ENCODE results near the gene GNAL.
A peak's percentile ranks its signal among the peaks of the same experiment; 100 is the strongest.
"Not testable (repeated sequence)": the region's sequence is repeated elsewhere in the genome, so short reads cannot be mapped to it uniquely, and the experiment has no call there.

The GNAL gene

DNA sequence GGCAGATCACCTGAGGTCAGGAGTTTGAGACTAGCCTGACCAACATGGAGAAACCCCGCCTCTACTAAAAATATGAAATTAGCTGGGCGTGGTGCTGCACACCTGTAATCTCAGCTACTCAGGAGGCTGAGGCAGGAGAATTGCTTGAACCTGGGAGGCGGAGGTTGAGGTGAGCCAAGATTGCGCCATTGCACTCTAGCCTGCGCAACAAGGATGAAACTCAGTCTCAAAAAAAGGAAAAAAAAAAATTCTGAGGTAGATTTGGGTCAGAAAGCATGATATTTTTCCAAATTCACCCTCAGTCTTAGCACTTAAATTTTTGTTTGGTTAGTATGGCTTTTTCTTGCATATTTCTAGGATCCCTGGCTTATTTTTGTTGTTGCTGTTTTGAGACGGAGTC is 165.5 kb downstream of the GNAL start:
- not testable (repeated sequence) for DNase-seq

GRCh38 chr18:11857177-11857887 is 168.3 kb downstream of the GNAL start:
- DNase-seq, result peak; percentile 12

GRCh38 chr18:11859282-11859830 is 170.3 kb downstream of the GNAL start:
- DNase-seq, result no peak

DNA sequence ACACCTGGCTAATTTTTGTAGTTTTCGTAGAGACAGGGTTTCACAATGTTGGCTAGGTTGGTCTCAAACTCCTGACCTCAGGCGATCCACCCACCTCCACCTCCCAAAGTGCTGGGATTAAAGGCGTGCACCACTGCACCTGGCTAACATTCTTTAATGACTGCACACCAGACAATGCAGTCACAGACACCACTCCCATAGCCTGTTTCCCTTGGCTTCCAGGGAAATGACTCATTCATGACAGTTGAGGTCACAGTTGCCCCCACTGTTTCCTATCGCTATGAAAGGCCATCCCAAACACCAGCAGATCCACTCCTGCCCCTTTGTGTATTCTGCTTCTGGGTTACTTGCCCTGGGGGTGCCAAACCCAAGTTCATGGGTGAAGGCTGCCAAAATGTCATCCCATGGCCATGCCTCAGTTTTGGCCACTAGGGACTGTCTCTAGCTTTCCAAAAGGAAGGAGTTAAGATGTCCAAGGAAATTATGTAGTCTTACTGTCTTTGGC is 170.9 kb downstream of the GNAL start:
- DNase-seq, result no peak

GRCh38 chr18:11860594-11861450 is 171.8 kb downstream of the GNAL start:
- no peak for DNase-seq

GRCh38 chr18:11861583-11862288 is 172.7 kb downstream of the GNAL start:
- peak; percentile 18 for DNase-seq

DNA sequence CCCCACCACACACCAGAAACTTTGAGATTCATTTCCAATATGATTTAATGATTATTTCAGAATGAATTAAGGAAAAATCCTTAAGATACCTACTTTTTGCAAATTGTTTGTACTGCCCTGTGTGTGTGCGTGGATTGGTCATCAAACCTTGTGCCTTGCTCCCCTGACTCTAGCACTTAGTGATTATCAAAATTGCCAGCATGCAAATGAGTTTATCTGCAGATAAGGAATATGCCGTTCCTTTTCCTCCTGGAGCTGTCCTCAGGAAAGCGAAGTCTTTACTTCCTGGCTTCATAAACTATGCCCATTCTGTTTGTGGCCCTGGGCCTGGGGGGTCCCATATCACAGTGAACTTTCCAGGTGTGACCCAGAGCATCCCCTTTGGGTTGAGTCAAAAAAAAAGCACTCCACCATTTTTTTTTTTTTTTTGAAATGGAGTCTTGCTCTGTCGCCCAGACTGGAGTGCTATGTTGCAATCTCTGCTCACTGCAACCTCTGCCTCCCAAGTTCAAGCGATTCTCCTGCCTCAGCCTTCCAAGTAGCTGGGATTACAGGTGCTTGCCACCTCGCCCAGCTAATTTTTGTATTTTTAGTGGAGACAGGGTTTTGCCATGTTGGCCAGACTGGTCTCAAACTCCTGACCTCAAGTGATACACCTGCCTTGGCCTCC is 173.5 kb downstream of the GNAL start:
- DNase-seq, result no peak

DNA sequence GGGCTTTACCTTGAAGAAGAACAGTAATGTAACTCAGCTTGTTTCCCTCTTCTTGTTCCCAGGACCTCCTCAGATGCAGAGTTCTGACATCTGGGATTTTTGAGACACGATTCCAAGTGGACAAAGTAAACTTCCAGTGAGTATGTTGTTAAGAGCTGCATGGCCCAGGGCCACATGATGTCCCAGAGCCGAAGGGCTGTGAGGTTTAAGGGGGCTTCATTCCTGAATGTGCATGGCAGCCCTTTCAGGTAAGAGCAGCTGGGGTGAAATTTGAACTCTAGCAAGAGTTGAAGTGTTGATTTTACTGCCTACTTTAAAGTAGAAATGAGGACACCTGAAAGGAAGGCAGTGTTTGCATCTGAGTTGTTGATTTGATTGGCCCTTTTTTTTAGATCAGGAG is 175.4 kb downstream of the GNAL start:
- DNase-seq, result no peak

GRCh38 chr18:11865071-11865470 is 176.0 kb downstream of the GNAL start:
- DNase-seq, result no peak

DNA sequence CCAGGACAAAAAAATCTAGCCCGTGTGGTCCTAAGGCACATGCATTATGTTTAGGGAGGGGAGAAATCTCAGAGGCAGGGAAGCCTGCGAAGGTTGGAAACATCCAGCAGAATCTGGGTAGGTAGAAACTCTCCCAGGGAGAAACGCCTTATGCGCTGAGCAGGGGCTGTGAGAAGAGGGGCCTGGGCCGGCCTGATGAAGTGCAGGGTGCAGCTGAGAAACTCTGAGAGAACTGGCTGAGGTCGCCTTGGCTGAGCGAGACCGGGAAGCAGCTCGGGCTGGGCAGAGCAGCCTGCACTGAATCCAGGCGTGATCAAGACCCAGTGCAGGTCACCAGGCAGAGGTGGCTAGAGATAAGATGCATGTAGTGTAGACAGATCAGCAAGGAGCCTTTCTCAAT is 177.3 kb downstream of the GNAL start:
- no peak for DNase-seq

- DNase-seq, result peak; percentile 63
These were observed 177.7 kb downstream of the GNAL start for GRCh38 chr18:11866764-11867163.

DNA sequence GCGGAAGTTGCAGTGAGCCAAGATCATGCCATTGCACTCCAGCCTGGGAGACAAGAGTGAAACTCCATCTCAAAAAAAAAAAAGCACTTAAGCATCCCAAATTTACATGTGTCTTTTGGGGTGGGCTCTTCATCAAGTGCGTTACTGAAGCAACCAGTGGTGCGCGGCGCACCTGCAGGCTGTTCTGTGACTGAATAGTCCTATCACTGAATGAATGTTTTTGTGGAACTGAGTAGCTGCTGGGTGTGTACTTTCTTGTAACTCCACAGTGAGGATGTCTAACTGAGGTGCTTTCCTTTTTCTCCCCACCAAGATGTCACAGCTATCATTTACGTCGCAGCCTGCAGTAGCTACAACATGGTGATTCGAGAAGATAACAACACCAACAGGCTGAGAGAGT is 179.2 kb downstream of the GNAL start:
- no peak for DNase-seq

GRCh38 chr18:11871501-11871900 is 182.4 kb downstream of the GNAL start:
- no peak for DNase-seq

- peak; percentile 45 for DNase-seq
These were observed 183.5 kb downstream of the GNAL start for GRCh38 chr18:11872479-11873136.

- DNase-seq, result no peak
These were observed 184.7 kb downstream of the GNAL start for GRCh38 chr18:11873670-11874340.

DNA sequence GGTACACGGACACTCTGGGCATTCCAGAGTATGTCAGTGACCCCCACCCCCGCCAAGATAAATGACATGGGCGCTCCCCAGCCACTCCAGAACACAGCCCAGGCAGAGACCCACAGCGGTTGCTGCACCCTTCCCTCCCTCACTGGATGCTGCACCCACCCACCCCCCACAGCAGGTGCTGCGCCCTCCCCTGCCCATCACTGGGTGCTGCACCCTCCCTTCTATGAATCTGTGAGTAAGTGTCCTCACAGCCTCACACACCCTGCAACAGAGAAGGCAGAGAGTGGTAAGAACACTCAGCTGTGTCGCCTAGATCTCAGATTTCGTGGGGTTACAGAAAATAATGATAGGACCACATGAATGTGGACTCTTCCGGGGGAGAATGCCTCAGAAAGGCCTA is 185.6 kb downstream of the GNAL start:
- no peak for DNase-seq

GRCh38 chr18:11877497-11878135 is 188.6 kb downstream of the GNAL start:
- peak; percentile 67 for DNase-seq

- no peak for DNase-seq
These were observed 191.7 kb downstream of the GNAL start for GRCh38 chr18:11880586-11881304.

DNA sequence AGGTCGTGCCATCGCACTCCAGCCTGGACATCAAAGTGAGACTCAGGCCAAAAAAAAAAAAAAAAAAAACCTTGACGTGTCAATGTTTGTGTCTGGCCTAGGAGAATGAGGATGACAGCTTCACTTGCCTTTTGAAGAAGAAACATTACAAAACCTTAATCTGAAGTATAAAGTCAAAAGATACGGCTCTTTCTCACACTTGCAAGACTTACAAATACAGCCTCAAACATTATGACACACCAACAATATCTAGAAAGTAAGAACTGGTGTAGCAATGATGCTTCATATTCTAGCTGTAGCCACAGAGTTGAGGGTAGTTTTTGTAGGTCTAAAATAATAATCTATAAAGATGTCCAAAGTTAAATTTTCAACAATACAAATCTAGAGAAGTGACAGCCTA is 193.6 kb downstream of the GNAL start:
- DNase-seq, result no peak

DNA sequence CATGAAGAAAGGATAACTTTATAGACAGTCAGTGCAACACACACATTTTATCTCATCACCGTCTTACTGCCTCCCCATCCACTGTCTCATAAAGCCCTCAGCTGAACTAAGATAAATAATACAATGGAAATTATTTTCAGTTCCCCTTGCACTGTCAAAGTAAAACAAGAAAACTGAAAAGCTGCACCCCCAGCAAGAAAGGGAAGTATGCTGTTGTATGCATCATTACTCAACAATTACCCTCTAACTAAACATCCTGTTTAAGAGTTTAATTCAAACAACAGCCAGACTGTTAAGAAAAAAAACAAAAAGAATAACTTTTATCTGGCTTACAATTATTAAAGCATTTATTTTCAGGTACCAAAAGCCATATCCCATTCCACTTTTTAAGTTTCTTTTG is 194.1 kb downstream of the GNAL start:
- no peak for DNase-seq

Data from NCI-H82 (cell line).